Transverse colon (tissue), 4 donors: ENCODE measurements around the gene DNAL4. TPM values are rescaled to one million over a fixed set of nuclear protein-coding genes. Genes with fewer than 3 reads are reported as not detected.

Source experiments
- DNase-seq: peaks from one replicate; pipeline ENCODE4 v3.0.0-alpha.2; 2019
- H3K27ac ChIP-seq, 4 donors: fragments of 200-600 bp; sonication (generic); 2 replicates each; pipeline ENCODE4 v1.5.1; 2016 to 2018; ENCODE audit warnings: inconsistent platforms in 4 of 4
- H3K27me3 ChIP-seq: fragments of 200-600 bp; sonication (generic); 2 replicates; pipeline ENCODE4 v1.5.1; 2017; ENCODE audit warnings: inconsistent platforms
- H3K36me3 ChIP-seq, 4 donors: fragments of 200-600 bp; sonication (generic); 2 replicates each; pipeline ENCODE4 v1.5.1; 2017 to 2019; ENCODE audit warnings: inconsistent platforms in 4 of 4
- H3K4me1 ChIP-seq, 4 donors: fragments of 200-600 bp; sonication (generic); 2 replicates each; pipeline ENCODE4 v1.5.1; 2017 to 2020; ENCODE audit warnings: inconsistent platforms in 4 of 4
- H3K4me3 ChIP-seq, 4 donors: fragments of 200-600 bp; sonication (generic); 1 replicate in 1 of 4; 2 replicates in 3 of 4; pipeline versions ENCODE4 v1.5.1 to v1.6.1; 2017 to 2019; ENCODE audit warnings: inconsistent platforms in 4 of 4
- H3K9me3 ChIP-seq, 2 donors: fragments of 200-600 bp; sonication (generic); 2 replicates each; pipeline ENCODE4 v1.5.1; 2017 to 2019; ENCODE audit warnings: inconsistent platforms in 2 of 2
- EP300 ChIP-seq: sonication (generic); formaldehyde crosslinking; IDR thresholded peaks from one replicate; pipeline ENCODE4 v1.6.1; 2017; ENCODE audit warnings: antibody characterized with exemption, low read depth
- POLR2A ChIP-seq: fragments of 450-650 bp; IDR thresholded peaks from one replicate; pipeline ENCODE4 v1.6.1; 2016; ENCODE audit warnings: antibody characterized with exemption, mild to moderate bottlenecking, moderate library complexity
- POLR2AphosphoS5 ChIP-seq, 3 donors: sonication (generic); formaldehyde crosslinking; IDR thresholded peaks; one replicate each; pipeline ENCODE4 v1.6.1; 2016; ENCODE audit warnings: antibody characterized with exemption in 3 of 3
- WGBS, 2 donors: methylation state at CpG; one replicate each; pipeline ENCODE4 v1.1.5; 2018; ENCODE audit warnings: low coverage in 1 of 2; 5-methylcytosine and 5-hydroxymethylcytosine counted together
- in situ Hi-C, 4 donors: fragments of 200-750 bp; cut with MboI; loops; one replicate each; pipeline versions ENCODE4 v1.15.0 to v1.15.1; 2017; ENCODE audit warnings: low sequenced_read_pairs in 3 of 4, low pct_ligation_motif_present in 1 of 4, low pct_unique_long_range_greater_than_20kb in 1 of 4
- intact Hi-C: fragments of 100-400 bp; cut with DNase I; formaldehyde crosslinking; loops from one replicate; pipeline ENCODE4 v1.15.1; 2023; ENCODE audit warnings: low total_unique reads
- total RNA-seq, 4 donors: library from RNA; depleted of rRNA; stranded (reverse); fragments of >200 nt; gene quantifications; one replicate each; pipeline ENCODE4 v1.1.0, GENCODE V29; 2016
- TF ChIP-seq, protein P1 (sequence below), 5 experiments: fragments of 200-600 bp in 3 of 5; fragments of 450-650 bp in 2 of 5; sonication (generic) in 3 of 5; IDR thresholded peaks; 1 replicate in 2 of 5; 2 replicates in 3 of 5; pipeline ENCODE4 v1.5.1; 2016 to 2017; ENCODE audit warnings: antibody characterized with exemption in 5 of 5, inconsistent platforms in 3 of 5, mild to moderate bottlenecking in 2 of 5, moderate library complexity in 1 of 5

Gene DNAL4
- total RNA-seq, 4 donors from 2014 or later: 13.8 to 39.0 (median 19.3) TPM

- Histone ChIP-seq H3K4me1 (peaks cover 3 to 15% (median 11%) of the 10 kb centered on the region in 4 donors), H3K36me3 (no peaks in the 10 kb centered on the region), H3K27me3 (peaks cover 54% of the 10 kb centered on the region), H3K27ac (no peak overlapping the region), H3K9me3 (no peaks in the 10 kb centered on the region), H3K4me3 (no peak overlapping the region)
- in situ Hi-C loops (no loop called here), intact Hi-C loops (loop anchor here (10.0 kb wide), 1 partner anchor 46 kb away; the partner anchor contains the start of gene DNAL4)
- 39 to 62% methylated on average over 5 to 7 of the region's 7 CpGs for WGBS, 2 donors
- no peak for DNase-seq
- TF ChIP-seq EP300: no peak
- TF ChIP-seq POLR2AphosphoS5 (IDR thresholded peaks at IDR 0.05): no peak
- no peak for TF ChIP-seq POLR2A
- TF ChIP-seq, protein P1, sequence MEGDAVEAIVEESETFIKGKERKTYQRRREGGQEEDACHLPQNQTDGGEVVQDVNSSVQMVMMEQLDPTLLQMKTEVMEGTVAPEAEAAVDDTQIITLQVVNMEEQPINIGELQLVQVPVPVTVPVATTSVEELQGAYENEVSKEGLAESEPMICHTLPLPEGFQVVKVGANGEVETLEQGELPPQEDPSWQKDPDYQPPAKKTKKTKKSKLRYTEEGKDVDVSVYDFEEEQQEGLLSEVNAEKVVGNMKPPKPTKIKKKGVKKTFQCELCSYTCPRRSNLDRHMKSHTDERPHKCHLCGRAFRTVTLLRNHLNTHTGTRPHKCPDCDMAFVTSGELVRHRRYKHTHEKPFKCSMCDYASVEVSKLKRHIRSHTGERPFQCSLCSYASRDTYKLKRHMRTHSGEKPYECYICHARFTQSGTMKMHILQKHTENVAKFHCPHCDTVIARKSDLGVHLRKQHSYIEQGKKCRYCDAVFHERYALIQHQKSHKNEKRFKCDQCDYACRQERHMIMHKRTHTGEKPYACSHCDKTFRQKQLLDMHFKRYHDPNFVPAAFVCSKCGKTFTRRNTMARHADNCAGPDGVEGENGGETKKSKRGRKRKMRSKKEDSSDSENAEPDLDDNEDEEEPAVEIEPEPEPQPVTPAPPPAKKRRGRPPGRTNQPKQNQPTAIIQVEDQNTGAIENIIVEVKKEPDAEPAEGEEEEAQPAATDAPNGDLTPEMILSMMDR (IDR thresholded peaks at IDR 0.05): no peak
These were observed 47.3 kb upstream of the DNAL4 start for GRCh38 chr22:38841211-38841610.

- Histone ChIP-seq H3K4me3 (no peak overlapping the region), H3K9me3 (no peaks in the 10 kb centered on the region), H3K27me3 (peaks cover 44% of the 10 kb centered on the region), H3K36me3 (no peaks in the 10 kb centered on the region), H3K27ac (no peak overlapping the region), H3K4me1 (peaks cover 3 to 15% (median 11%) of the 10 kb centered on the region in 4 donors)
- no peak for DNase-seq
- 84 to 89% methylated on average over 3 of the region's 3 CpGs for WGBS, 2 donors
- in situ Hi-C loops: no loop called here
- intact Hi-C loops: loop anchor here (10.0 kb wide), 1 partner anchor 45 kb away; the partner anchor contains the start of gene DNAL4
- TF ChIP-seq, protein P1 (IDR thresholded peaks at IDR 0.05): no peak
These were observed 46.2 kb upstream of the DNAL4 start for GRCh38 chr22:38840129-38840528.

DNA sequence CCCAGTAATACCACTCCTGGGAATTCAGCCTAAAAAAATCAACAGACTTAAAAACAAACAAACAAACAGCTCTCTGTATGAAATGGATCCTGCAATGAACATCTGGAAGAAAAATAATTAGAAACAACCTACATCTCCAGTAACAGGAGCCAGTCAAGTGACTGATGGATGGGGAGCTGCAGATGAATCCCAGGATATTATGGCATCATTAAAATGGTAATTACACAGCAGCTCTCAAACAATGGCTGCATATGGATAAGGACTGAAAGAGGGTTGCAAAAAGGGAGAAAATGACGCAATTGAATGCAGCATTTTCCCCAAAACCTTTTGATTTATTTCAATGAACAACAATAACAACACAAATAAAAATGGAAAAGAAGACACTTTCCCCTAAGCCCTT, 45.7 kb upstream of the DNAL4 start:
- H3K27me3 ChIP-seq: peaks cover 39% of the 10 kb centered on the region
- H3K9me3 ChIP-seq: no peaks in the 10 kb centered on the region
- no peak overlapping the region for H3K27ac ChIP-seq
- no peak overlapping the region for H3K4me3 ChIP-seq
- H3K4me1 ChIP-seq: peaks cover 3 to 15% (median 11%) of the 10 kb centered on the region in 4 donors
- DNase-seq: no peak
- in situ Hi-C loops (no loop called here), intact Hi-C loops (loop anchor here (10.0 kb wide), 1 partner anchor 45 kb away; the partner anchor contains the start of gene DNAL4)
- 90 to 91% methylated on average over 1 of the region's 1 CpG for WGBS, 2 donors
- TF ChIP-seq POLR2A (no peak), POLR2AphosphoS5 (IDR thresholded peaks at IDR 0.05) (no peak), EP300 (no peak)
- TF ChIP-seq, protein P1 (IDR thresholded peaks at IDR 0.05): no peak
- H3K36me3 ChIP-seq: no peaks in the 10 kb centered on the region

DNA sequence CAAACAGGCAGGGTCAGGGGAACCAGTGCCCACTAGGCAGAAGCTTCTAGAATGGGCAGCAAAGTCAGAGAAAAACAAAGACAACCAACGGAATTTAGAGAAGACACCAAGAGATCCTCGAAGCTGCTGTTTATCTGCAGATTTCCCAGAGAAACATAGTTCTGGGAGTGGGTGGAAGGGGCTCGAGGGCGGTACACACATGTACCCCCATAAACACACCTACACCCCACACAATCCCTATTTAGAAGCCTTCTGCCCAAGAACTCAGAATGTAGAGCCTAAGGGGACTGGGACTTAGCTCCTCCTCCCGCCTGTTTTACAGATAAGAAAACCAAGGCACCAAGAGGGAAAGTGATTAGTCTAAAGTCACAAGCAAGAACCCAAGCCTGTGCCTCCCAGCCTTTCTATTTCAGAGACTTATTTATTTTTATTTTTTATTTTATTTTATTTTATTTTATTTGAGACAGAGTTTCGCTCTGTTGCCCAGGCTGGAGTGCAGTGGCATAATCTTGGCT, 43.5 kb upstream of the DNAL4 start:
- H3K9me3 ChIP-seq: no peaks in the 10 kb centered on the region
- in situ Hi-C loops: no loop called here
- peaks cover 23% of the 10 kb centered on the region for H3K27me3 ChIP-seq
- peaks cover 0 to 5% (median 1%) of the 10 kb centered on the region in 4 donors for H3K4me1 ChIP-seq
- no peak for TF ChIP-seq EP300
- no peak for TF ChIP-seq POLR2AphosphoS5 (IDR thresholded peaks at IDR 0.05)
- TF ChIP-seq, protein P1 (IDR thresholded peaks at IDR 0.05): no peak
- TF ChIP-seq POLR2A: no peak
- no peaks in the 10 kb centered on the region for H3K36me3 ChIP-seq
- no peak for DNase-seq
- no peak overlapping the region for H3K27ac ChIP-seq
- H3K4me3 ChIP-seq: no peak overlapping the region
- WGBS, 2 donors: 68 to 80% methylated on average over 5 to 6 of the region's 6 CpGs
- intact Hi-C loops: no loop called here
